HG02981 (cell line): ENCODE results near the gene GOLPH3.
"Not testable (repeated sequence)": the region's sequence is repeated elsewhere in the genome, so short reads cannot be mapped to it uniquely, and the experiment has no call there.

ENCODE experiments used
- ATAC-seq: cut with Tn5 transposase; IDR thresholded peaks from one replicate; pipeline ENCODE4 v1.9.1; 2021; ENCODE audit warnings: mild to moderate bottlenecking, moderate library complexity; ENCODE audit not compliant: unreplicated experiment

Gene GOLPH3

DNA sequence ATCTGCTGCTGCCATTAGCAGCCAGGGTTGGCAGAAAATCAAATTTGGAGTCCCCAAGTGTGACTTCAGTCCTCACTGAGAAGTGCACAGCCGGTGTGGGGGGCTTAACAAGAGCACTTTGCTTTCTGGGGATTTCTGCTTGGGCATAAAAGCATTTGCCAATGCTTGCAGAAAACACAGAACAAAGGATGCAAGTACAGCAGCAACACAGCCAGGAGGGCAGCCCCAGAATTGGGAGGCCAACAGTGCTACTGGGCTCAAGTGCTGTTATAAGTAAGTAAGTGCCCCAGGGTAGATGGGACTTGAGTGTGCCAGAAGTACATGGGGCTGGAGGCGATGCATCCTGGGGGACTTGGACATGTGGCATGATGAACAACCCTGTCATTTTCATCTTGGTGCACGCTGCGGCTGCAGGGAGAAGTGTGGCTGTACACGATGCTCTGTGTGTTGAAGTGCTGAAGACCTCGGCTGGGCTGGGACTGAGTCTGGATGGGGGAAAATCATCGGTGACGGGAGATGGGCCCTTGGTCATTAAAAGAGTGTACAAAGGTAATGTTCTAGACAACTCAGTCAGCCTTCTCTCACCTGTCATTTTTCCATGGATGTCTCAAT, 73.3 kb downstream of the GOLPH3 start:
- ATAC-seq: no peak

DNA sequence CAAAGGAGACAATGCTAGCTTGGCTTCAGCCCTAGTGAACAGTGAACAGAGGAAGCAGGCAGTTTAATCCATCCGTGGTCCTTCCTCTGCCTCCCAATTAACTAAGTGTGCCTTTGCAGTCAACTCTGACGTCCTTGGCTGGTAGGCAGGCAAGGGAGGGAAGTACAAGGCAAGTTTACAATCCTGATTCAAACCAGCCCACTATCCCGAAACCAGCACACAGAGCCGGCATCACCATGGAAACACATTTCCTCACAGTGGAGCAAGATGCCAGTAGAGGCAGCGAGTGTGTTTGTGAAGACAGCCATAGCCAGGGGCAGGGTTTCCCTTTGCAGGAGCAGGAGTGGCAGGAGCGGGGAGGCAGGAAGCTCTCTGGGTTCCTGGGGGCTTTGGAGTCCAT, 73.9 kb downstream of the GOLPH3 start:
- ATAC-seq: no peak

DNA sequence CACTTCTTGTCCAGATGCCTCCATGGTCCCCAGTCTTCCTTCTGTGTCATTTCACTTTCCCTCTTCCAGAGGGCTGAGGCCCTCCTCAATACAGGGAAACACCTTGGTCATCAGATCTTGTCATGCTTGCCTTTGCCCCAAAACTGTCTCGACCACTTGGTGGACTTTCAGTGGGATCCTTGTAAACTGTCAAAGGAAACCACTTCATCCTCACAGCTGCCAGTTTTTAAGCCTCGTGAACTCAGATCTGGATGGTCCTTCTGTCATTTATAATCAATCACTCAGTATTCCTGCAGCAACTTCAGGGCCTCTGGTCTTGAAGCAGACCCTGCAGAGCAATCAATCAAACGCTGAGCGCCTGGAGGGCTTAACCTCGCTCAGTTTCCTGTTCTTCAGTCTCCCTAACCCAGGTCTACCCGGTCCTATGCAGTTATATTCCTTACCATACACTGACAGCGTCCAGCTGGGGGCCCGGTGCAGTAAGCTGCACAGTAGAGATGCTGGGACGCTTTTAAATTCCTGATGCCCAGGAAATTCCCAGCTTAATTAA, 74.6 kb downstream of the GOLPH3 start:
- ATAC-seq: no peak

DNA sequence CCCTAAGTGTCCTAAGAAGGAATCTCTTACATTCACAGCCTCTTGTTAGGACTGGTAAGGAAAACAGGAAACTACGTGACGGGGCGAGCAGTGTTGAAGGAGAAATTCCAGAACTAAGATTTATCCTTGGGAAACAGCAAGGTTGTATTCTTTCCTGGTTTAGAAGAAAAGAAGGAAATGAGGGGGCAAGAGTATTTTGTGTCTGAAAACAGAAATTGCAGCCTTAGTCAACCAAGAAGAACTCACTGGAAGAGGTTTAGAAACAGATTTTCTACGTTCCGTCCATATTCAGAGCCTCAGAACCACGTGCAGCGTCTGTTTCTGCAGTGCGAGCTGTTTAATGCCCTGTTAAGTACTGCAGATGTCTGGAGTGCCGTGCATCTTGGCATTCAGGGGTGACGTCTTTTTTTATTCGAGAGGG, 75.2 kb downstream of the GOLPH3 start:
- no peak for ATAC-seq

DNA sequence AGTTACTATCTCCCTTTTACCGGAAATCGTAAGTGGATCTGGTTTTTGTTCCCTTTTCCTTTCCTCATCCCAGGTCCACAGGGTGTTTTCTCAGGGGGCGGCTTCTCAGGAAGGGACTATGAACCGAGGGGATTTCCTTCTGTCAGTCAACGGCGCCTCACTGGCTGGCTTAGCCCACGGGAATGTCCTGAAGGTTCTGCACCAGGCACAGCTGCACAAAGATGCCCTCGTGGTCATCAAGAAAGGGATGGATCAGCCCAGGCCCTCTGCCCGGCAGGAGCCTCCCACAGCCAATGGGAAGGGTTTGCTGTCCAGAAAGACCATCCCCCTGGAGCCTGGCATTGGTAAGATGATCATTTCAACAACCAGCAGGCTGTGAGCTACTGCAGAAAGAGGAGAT, 75.8 kb downstream of the GOLPH3 start:
- no peak for ATAC-seq

DNA sequence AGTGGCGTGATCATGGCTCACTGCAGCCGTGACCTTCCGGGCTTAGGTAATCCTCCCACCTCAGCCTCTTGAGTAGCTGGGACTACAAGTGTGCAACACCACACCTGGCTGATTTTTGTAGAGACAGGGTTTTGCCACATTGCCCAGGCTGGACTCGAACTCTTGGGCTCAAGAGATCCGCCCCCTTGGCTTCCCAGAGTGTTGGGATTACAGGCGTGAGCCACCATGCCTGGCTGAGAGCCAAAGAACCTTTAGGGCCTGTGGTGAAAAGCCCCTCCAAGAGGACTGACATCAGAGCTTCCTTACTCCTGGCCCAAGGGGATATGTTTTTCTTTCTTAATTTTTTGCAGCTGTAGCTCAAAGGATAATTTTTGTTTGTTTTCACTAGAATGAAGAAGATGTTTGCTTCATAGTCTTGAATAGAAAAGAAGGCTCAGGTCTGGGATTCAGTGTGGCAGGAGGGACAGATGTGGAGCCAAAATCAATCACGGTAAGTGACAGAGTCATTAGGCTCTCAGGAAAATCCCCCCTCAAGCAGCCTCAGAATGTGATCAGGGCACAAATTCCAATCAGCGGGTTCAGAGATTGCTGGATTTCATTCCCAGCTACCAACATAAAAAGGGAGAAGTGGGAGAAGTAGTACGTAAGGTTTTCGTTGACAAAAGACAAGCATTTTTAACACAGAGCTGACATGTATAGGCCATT, 77.1 kb downstream of the GOLPH3 start:
- ATAC-seq: no peak

DNA sequence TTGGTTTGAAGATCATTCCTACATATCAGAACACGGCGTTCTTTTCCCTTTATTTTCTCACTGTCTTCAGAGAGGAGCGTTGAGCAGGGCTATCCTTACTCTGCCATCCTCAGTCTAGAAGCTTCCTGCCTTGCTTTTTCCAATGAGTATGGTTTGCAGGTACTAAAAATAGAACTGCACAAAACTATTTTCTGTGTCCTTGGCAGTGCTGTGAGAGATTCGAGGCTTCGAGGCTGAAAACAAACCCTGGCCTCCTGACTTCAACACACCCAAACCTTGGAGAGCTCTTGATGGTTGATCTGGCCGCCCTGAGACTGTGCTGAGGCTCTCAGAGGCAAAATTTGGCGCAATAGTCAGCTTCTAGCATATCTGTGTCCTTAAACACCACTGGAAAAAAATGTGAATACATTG, 78.9 kb downstream of the GOLPH3 start:
- no peak for ATAC-seq

DNA sequence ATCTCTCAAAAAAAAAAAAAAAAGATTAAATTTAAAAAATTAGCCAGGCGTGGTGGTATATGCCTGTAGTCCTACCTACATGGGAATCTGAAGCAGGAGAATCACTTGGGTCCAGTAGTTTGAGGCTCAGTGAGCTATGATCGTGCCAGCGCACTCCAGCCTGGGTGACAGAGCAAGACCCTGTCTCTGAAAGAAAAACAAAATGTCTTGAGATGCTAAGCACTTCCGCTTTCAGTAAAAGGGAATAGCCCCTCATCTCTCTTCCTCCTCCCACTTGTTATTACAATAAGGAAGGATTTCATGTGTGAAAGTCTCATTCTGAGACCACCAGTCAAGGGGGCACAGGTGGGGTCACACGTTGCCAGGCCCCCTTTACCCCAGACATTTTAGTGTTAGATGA, 79.4 kb downstream of the GOLPH3 start:
- no peak for ATAC-seq

DNA sequence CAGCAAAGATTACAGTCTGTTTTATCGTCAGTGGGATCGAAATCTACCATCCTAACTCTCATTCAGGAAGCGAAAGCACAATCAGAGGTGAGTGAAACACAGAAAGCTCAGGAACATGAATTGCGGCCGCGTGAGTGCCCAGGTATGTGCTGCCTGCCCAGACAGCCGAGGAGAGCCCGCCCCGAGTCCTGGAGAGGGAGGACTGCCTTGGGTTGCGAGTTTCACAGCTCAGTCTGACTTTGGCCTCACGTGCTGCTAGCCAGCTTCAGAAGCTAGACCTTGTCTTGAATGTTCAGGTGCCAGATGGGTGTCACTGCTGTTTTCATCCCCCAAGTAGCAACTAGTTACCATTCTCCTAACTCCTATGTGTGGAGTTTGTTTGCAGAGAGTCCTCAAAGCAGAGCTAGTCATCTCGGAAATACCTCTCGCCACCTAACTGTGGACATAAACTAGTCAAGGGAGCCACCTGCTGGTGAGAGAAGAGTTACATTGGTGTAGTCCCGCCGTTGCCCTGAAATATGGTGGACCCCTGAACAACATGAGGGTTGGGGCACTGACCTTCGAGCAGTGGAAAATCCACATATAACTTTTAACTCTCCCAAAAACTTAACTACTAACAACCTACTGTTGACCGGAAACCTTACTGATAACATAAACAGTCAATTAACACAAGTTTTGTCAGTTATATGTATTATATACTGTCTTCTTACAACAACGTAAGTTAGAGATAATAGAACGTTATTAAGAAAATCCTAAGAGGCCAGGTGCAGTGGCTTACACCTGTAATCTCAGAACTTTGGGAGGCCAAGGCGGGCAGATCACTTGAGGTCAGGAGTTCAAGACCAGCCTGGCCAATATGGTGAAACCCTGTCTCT, 80.9 kb downstream of the GOLPH3 start:
- ATAC-seq: peak; percentile 92

DNA sequence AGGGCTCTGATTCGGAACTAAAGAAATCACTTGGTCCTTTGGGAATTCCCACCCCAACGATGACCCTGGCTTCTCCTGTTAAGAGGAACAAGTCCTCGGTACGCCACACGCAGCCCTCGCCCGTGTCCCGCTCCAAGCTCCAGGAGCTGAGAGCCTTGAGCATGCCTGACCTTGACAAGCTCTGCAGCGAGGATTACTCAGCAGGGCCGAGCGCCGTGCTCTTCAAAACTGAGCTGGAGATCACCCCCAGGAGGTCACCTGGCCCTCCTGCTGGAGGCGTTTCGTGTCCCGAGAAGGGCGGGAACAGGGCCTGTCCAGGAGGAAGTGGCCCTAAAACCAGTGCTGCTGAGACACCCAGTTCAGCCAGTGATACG, 83.4 kb downstream of the GOLPH3 start:
- no peak for ATAC-seq

DNA sequence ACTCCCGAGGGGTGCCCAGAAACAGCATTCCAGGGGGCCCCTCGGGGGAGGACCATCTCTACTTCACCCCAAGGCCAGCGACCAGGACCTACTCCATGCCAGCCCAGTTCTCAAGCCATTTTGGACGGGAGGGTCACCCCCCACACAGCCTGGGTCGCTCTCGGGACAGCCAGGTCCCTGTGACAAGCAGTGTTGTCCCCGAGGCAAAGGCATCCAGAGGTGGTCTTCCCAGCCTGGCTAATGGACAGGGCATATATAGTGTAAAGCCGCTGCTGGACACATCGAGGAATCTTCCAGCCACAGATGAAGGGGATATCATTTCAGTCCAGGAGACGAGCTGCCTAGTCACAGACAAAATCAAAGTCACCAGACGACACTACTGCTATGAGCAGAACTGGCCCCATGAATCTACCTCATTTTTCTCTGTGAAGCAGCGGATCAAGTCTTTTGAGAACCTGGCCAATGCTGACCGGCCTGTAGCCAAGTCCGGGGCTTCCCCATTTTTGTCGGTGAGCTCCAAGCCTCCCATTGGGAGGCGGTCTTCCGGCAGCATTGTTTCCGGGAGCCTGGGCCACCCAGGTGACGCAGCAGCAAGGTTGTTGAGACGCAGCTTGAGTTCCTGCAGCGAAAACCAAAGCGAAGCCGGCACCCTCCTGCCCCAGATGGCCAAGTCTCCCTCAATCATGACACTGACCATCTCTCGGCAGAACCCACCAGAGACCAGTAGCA, 83.9 kb downstream of the GOLPH3 start:
- ATAC-seq: no peak

DNA sequence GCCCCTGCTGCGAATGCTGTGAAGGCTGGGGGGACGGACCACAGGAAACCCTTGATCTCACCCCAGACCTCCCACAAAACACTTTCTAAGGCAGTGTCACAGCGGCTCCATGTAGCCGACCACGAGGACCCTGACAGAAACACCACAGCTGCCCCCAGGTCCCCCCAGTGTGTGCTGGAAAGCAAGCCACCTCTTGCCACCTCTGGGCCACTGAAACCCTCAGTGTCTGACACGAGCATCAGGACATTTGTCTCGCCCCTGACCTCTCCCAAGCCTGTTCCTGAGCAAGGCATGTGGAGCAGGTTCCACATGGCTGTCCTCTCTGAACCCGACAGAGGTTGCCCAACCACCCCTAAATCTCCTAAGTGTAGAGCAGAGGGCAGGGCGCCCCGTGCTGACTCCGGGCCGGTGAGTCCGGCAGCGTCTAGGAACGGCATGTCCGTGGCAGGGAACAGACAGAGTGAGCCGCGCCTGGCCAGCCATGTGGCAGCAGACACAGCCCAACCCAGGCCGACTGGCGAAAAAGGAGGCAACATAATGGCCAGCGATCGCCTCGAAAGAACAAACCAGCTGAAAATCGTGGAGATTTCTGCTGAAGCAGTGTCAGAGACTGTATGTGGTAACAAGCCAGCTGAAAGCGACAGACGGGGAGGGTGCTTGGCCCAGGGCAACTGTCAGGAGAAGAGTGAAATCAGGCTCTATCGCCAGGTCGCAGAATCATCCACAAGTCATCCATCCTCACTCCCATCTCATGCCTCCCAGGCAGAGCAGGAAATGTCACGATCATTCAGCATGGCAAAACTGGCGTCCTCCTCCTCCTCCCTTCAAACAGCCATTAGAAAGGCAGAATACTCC, 84.7 kb downstream of the GOLPH3 start:
- no peak for ATAC-seq

DNA sequence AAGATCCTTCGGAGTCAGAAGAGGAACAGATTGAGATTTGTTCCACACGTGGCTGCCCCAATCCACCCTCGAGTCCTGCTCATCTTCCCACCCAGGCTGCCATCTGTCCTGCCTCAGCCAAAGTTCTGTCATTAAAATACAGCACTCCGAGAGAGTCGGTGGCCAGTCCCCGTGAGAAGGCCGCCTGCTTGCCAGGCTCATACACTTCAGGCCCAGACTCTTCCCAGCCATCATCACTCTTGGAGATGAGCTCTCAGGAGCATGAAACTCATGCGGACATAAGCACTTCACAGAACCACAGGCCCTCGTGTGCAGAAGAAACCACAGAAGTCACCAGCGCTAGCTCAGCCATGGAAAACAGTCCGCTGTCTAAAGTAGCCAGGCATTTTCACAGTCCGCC, 85.9 kb downstream of the GOLPH3 start:
- ATAC-seq: no peak

DNA sequence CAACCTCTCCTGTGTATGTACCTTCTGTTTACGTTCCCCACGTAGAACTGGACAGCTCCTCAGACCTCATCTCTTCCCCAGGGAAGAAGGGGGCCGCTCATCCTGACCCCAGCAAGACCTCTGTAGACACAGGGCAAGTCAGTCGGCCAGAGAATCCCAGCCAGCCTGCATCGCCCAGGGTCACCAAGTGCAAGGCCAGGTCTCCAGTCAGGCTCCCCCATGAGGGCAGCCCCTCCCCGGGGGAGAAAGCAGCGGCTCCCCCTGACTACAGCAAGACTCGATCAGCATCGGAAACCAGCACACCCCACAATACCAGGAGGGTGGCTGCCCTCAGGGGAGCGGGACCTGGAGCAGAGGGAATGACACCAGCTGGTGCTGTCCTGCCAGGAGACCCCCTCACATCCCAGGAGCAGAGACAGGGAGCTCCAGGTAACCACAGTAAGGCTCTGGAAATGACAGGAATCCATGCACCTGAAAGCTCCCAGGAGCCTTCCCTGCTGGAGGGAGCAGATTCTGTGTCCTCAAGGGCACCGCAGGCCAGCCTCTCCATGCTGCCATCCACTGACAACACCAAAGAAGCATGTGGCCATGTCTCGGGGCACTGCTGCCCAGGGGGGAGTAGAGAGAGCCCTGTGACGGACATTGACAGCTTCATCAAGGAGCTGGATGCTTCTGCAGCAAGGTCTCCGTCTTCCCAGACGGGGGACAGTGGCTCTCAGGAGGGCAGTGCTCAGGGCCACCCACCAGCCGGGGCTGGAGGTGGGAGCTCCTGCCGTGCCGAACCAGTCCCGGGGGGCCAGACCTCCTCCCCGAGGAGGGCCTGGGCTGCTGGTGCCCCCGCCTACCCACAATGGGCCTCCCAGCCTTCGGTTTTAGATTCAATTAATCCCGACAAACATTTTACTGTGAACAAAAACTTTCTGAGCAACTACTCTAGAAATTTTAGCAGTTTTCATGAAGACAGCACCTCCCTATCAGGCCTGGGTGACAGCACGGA, 86.7 kb downstream of the GOLPH3 start:
- no peak for ATAC-seq

DNA sequence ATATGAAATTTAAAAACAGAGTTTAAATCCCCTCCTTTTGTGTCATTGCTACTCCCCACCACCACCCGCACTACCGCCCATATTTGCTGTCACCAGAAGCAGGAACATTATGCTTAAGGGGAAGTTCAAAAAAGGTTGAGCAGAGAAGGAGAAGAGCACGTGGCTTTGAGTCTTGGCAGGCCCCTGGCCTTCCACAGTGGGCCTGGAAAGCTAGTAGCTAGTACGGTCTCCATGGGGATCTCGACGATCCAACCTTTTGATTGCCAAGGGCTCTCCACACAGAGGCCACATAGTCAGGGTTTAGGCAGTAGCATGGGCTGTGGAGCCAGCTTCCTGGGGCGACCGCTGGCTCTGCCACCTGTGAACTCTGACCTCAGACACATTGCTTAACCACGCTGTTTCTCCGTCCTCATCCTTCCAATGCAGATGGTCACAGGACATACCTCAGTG, 90.1 kb downstream of the GOLPH3 start:
- no peak for ATAC-seq

DNA sequence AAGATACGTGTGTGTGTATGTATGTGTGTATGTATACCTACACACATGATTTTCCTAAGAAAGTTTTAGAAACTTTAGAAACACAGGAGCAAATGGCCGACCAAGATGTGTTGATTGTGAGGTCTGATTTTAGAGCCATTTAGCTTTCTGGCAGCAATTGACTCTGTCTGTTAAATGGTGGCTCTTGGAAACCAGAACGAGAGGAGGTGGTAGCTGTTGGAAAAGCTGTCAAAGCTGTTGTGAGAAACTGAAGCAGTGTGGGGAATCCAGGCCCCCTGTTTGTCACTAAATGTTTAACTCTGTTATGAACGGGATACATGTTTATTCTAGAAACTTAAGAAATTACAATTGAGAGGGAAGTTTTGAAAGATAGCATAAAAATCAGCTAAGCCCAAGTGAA, 91.4 kb downstream of the GOLPH3 start:
- no peak for ATAC-seq

DNA sequence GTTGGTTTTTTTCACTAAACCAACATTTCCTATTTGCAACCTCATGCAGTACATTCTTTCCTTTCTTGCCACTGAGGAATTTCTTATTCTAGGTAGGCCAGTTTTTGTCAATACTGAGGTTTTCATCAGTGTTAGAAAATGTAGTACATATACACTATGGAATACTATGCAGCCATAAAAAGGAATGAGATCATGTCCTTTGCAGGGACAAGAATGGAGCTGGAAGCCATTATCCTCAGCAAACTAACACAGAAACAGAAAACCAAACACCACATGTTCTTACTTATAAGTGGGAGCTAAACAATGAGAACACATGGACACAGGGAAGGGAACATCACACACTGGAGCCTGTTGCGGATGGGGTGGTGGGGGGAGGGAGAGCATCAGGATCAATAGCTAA, 93.6 kb downstream of the GOLPH3 start:
- not testable (repeated sequence) for ATAC-seq

DNA sequence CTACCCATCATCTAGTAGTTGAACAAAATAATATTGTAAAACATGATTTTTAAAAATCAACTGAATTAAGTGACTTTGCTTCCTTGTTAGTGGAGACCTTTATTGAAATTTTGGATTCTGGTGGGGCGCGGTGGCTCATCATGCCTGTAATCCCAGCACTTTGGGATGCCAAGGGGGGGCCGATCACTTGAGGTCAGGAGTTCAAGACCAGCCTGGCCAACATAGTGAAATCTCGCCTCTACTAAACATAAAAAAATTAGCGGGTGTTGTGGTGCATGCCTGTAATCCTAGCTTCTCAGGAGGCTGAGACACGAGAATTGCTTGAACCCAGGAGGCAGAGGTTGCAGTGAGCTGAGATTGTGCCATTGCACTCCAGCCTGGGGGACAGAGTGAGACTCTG, 95.3 kb downstream of the GOLPH3 start:
- not testable (repeated sequence) for ATAC-seq
